GM12874 (cell line): ENCODE results near the gene RAPGEF3.

Experiments used
- CTCF ChIP-seq: IDR thresholded peaks from 2 replicates; pipeline ENCODE4 v1.5.1; 2011; ENCODE audit warnings: low read depth, mild to moderate bottlenecking, control low read depth, low read length, moderate library complexity; ENCODE audit not compliant: insufficient read depth

RAPGEF3 gene

GRCh38 chr12:47752552-47752951, 6.1 kb downstream of the RAPGEF3 start:
- TF ChIP-seq CTCF, result no peak

- TF ChIP-seq CTCF, result no peak
Observed at GRCh38 chr12:47752121-47752520, 6.6 kb downstream of the RAPGEF3 start.

GRCh38 chr12:47751561-47751960, 7.1 kb downstream of the RAPGEF3 start:
- TF ChIP-seq CTCF, result no peak

GRCh38 chr12:47750916-47751470, 7.7 kb downstream of the RAPGEF3 start:
- no peak for TF ChIP-seq CTCF

GRCh38 chr12:47750229-47750798, 8.4 kb downstream of the RAPGEF3 start:
- no peak for TF ChIP-seq CTCF

GRCh38 chr12:47748899-47749298, 9.8 kb downstream of the RAPGEF3 start:
- TF ChIP-seq CTCF, result no peak

GRCh38 chr12:47748507-47748828, 10.2 kb downstream of the RAPGEF3 start:
- TF ChIP-seq CTCF, result no peak
